HG02884 (cell line): ENCODE measurements around the gene PLCB4.

ENCODE experiments used
- ATAC-seq: cut with Tn5 transposase; IDR thresholded peaks from one replicate; pipeline ENCODE4 v1.9.1; 2021; ENCODE audit warnings: mild to moderate bottlenecking, moderate library complexity; ENCODE audit not compliant: unreplicated experiment

Gene PLCB4

DNA sequence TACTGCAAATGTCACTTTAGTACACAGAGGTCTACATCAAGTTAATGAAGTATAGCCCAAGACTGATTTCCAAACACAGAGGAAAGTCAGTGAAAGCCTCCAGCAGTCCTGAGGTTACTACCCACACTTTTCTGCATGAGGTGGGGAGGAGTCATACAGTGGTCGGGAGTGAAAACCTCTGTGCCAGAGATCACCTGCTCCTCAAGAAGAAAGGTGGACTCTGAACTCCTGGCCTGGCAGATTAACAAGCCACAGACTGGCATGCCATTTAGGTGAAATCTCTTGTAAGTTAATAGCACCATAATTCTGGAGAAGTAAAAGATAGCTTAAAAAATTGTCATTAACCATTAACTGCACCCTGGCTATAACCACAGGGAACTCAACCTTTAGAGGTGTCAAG lies 320.5 kb downstream of the PLCB4 start:
- ATAC-seq, result no peak

DNA sequence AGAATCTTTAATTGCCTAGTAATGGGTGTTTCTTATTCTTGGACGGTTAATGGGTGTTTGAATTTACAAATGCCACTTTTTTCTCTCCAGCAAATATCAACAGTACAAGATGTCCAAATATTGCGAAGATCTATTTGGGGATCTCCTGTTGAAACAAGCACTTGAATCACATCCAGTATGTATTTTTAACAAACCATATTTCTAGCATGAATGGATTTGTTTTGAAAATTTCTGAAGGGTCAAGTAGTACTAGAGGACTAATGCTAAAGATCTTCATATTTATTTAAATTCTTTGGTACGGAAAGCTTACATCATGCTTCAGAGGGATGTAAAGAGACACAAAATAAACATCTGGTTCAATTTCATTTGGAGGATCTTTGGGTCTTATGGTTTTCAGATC lies 321.6 kb downstream of the PLCB4 start:
- no peak for ATAC-seq

DNA sequence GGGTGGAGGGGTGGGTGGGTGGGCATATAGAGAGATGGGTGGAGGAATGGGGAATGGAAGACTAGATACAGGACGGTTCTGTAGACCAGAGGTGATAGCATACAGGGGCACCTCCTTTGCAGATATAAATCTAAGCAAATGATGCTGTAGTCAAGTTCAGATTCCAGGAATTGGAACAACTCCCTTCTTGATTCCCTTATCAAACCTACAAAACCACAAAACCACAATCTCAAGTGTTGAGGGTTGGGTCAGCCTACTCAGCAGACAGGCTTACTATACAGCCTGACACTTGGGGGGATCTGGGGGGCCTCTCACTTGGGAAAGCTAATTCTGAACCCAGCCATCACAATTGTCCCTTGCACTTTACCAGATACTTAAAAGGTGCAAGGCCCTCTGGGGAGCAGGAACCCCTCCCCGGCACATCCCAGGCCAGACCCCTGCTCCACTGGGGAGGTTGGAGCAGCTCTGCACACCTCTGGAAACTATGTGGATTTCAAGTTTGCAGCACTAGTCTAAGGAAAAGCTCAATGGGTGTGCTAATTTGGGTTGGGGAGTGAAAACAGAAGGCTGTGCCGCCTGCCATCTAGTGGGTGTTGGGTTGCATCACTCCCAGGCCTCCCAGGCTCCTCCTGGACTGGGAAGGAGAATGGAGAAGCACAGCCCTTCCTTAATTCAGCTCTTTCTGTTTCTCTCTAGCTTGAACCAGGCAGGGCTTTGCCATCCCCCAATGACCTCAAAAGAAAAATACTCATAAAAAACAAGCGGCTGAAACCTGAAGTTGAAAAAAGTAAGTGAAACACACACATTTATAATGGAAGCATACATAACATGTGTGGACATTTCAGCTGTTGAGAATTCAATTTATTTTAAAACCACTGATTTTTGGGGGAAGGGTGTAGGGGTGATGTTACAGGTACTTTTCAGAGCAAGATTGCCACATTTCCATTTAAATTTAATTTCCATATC lies 324.3 kb downstream of the PLCB4 start:
- no peak for ATAC-seq

DNA sequence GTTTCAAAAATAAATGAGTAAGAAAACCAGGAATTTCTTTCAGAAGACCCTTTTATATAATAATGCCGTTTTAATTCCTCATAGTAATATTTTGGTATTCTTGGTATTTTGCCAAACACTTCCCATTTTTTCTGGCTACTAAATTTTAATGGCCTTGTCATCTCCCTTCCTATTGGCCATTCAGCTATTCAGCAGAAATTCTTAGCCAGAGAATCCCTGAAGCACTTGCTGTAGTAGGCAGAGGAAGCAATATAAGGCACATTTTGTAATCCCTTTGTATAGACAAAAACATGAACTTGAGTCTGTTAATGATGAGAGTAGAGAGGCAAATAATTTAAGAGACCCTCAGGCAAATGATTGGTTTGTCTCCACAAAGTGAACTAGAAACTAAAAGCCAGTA lies 327.1 kb downstream of the PLCB4 start:
- no peak for ATAC-seq

DNA sequence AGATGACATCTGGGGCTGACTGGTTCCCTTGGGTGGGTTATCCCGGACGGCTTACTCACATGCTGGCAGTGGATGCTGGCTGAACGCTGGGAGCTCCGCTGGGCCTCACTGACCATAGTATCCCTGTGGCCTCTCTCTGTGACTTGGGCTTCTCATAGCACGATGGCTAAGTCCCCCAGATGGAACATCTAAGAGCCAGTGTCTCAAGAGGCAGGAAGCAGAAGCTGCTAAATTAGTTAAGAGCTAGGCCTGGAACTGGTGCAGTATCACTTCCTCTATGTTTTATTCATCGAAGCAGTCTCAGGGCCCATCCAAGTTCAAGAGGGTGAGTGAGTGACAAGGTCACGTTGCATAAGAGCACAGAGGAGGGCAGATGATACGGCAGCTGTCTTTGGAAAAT lies 329.0 kb downstream of the PLCB4 start:
- peak; percentile 88 for ATAC-seq

DNA sequence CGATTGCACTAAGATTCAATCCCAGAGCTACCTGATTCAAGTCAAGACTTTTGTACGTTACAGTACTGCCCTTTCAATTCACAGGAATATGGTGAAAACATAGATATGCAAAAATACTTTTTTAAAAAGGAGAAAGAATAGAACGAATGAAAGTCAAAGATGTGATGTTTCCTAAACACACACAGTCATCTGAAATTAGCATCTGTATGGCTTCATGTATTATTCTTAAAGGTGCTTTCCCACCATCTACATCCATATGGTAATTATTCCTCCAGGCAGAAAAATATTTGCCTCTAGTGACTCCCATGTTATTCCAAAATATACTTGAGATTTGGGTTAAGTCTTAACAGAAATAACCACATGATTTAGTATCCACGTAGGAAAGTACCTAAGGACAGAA lies 330.0 kb downstream of the PLCB4 start:
- ATAC-seq, result no peak

DNA sequence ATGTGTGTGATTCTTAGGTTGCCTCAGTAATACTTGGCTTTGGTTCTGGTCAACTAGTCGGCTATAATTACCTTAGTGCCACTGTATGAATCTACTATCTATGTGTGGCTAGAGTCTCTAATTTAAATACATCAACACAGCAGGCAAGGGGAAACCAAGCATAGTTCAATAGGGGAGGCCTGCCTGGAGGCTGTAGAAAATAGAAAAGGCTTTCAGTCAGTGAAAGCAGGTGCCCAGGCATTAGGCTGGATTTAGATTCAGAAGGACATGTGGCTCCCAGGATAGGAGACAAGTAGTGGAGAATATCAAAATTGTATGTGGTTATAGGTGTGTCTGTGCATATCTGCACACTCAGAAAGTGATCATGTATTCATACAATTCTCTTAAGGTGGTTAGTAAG lies 330.4 kb downstream of the PLCB4 start:
- no peak for ATAC-seq

DNA sequence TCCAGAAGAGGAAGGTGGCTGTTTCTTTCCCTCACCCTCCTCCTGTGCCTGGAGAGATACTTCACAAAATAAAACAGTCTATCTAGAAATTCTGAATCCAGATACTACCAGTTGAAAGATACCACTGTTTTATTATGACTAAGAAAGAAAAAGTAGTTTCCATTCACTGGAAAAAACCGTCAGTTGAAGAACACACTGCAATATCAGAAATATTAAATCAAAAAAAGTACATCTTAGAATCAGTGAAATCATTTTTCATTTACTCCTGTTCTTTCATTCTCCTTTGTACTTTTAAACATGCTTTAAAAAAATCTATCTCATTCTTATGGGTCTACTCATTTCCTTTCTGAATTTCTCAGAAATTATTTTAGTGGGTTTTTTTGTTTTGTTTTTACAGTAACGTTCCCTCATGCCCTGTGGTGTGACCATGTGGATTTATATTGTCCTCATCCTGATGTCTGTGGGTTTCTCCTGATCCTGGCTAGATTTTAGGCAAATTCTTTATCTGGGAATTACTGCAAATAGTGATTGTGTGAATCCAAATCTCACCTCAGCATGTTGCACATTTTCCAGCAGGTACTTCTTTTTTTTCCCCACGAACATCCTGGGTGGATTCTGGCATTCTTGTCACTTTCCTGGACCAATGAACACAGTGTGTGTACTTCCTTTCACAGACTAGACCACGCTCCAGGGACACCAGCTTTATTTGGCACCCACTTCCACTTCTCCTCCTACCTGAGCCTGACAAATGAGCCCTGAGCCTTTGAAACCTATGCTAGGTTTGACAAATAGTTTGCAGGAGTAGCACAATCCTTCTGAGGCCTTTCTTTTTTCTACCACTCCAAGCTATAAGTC lies 331.5 kb downstream of the PLCB4 start:
- ATAC-seq, result no peak

DNA sequence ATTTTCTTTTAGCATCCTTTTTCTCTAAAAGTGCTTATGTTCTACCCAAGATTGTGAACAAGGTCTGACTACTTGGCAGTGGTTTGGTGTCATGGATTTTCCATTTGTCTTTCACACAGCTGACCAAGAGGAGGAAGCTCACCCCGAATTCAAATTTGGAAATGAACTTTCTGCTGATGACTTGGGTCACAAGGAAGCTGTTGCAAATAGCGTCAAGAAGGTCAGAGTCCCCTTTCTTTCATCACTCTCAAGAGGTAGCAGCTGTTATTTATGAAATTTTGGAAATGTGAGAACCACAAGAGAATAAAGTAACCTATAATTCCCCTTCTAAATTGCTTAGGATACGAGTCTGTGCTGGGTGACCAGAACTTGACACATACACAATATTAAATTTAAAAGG lies 332.5 kb downstream of the PLCB4 start:
- no peak for ATAC-seq

DNA sequence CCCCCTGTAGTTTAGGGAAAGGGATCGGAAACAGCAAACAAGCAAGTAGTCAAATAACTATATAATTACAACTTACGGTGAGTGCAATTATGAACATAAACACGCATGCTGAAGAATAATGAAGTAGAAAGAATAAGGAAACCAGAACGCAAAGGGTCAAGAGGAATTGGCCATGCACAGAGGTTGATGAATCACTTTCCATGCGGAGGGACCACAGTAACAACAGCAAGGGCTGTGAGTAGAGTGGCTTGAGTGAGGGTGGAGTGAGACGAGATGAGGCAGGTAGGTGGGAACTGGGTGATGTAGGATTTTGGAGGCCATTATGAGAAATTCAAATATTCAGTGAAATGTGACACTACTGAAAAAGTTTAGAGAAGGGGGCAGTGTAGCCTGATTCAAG lies 333.3 kb downstream of the PLCB4 start:
- no peak for ATAC-seq

DNA sequence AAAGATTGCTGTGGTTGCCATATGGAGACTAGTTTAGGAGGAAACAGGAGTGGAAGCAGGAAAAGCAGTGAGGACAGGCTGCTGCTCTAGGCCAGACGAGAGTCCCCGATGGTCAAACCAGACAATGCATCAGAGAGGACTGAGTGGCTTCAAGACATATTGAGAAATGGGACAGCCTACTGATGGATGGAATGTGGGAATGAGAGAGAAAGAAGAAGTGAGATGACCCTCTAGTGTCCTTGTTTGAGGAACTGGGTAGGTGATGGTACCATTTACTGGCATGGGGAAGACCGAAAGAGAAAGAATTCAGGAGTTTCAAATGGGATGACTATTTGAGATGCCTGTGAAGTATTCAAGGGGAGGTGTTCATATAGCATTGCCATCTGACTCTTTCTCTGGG lies 333.7 kb downstream of the PLCB4 start:
- ATAC-seq, result no peak

DNA sequence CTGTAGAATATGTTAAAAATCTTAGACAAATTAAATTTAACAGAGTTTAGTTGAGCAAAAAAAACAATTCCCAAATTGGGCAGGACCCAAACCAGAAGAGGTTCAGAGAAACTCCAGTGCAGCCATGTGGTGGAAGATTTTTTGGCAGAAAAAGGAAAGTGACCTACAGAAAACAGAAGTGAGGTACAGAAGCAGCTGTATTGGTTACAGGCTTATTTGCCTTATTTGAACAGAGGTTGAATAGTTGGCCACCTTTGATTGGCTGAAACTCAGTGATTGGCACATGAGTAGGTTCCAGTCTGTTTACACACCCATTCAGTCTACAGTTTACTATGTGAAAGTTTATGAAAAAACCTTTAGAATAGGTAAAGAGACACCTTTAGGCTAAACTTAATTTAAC lies 334.6 kb downstream of the PLCB4 start:
- ATAC-seq, result no peak

DNA sequence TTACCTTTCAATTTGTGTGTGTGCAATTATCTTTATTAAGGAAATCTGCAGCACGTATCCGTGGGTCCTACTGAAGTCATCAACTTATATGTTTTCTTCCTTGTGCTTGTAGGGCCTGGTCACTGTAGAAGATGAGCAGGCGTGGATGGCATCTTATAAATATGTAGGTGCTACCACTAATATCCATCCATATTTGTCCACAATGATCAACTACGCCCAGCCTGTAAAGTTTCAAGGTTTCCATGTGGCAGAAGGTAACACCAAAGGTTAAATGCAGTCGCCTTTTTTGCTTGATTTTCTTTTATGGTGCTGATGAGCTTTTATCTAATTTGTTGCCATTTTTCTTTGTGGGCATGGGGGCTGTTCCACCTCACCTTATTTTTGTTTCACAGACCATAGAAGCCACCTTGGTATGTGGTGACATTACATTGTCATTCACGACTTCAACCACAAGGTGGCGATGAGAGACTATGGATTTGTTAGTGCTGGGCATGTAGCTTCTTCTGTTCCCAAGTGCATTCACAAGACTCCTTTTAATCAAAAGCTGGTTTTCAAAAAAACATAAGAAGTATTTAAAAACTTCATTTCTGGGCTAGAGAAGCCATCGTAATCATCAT lies 339.0 kb downstream of the PLCB4 start:
- ATAC-seq, result peak; percentile 64

DNA sequence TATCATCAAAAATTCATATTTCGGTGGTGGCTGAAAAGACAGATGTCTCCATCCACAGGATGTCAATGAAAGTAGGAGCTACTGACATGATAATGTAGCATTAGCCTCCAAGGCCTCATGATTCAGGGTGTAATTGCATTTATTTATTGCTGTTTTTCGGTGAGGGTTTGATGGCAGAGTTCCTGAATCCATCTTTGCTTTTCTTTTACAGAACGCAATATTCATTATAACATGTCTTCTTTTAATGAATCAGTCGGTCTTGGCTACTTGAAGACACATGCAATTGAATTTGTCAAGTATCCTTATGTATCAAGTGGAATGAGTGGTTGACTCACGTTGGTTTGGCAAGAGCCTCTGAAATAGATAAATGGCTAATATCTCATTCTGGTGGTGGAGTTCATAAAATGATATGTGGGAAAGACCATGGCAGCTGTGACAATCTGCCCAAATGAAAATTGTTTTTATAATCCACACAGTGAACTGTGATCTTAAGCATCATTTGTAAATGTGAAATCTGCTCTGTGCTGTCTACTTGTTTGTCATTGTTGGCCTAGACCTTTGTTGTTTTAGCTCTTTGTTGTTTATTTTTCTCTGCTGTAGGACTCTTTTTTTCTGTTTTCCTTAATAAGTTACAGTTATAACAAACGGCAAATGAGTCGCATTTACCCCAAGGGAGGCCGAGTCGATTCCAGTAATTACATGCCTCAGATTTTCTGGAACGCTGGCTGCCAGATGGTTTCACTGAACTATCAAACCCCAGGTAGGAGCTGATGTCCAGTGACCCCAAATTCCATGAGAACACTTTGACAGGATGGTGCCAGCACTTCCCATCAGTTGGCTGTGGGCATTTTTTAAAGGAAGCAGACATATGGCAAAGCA lies 339.8 kb downstream of the PLCB4 start:
- no peak for ATAC-seq

DNA sequence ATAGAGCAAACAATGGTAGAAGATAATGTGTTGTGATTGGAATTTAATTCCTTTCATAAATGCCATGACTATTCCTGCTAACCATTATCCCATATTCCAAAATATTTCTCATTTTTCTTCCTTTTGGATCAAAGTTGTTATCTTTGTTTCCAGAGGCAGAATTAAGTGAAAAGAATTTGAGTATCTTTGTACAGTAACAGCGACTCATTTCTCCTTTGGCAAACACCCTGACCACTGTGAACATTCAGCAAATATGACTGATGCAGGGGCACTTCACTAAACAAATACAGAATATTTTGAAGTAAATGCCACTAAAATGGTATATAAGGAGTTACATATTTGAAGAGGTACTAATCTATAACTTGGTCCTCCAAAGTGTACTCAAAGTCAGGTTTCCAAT lies 340.5 kb downstream of the PLCB4 start:
- ATAC-seq, result no peak

DNA sequence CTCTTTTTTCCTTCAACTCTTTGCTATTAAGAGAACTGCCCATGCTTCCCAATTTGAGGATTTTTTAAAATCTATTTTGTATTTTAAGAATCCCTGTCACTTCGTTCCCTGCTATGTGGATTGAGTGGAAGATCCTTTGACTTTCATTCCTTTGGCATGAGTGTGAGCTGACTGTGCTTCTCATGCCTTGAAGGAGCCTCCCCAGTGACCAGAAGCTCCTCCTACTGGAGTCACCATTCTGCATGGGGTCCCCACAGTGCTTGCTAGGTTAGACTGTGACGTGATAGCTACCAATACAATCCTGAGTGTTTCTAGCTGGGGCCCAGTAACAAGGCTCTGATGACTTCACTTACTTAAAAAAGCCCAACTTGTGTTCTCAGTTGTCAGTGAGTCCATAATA lies 341.1 kb downstream of the PLCB4 start:
- no peak for ATAC-seq

DNA sequence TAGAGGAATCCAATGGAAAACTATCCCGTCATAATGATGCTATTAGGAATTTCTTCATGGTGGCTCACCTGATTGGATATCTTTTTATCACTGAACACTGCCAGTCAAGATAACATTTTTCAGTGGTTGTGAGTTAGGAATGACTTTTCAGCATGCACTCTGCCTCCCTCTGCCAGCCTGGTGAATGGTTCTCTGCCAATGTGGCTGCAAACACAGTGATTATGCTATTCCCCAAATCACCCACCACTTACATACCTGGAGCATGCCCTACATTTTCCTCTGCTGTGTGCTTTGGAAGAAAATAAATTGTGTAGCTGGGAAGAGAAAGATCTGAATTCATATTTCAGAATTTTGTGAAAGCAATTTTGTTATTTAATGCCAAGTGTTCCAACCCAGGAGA lies 342.9 kb downstream of the PLCB4 start:
- ATAC-seq, result no peak

DNA sequence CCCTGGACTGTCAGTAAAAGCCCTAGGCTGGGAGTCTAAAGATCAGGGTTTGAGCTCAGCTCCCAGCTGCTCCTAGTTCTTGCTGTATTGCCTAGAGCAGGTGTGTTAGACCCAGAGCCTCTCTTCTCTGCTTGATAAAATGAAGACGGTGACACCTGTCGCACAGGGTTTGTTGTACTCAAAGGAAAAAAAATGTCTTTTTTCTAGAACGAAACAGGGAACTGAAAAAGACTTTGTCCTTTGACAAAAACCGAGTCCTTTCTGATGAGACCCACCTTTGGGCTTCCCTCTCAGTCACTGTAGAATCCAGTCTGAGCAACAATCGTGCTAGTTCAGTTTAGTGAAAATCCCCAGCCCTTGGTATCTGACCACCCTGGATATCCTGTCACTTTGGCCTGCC lies 343.4 kb downstream of the PLCB4 start:
- peak; percentile 65 for ATAC-seq

DNA sequence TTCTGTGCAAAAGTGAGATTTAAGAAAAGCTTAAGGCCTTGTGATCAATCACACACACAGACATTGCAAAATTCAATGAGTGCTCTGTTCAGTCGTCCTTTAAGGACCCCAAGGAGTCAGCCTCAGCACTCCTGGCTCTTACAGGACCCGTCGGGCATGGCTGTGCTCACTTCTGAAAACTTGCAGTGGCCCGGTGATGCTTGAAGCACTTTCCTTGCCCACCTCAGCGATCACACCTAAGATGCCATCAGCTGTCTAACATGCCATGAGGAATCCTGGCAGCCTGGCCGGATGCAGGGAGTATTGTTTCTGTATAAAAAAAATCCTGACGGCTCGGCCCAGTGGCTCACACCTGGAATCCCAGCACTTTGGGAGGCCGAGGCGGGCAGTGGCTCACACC lies 344.1 kb downstream of the PLCB4 start:
- no peak for ATAC-seq

DNA sequence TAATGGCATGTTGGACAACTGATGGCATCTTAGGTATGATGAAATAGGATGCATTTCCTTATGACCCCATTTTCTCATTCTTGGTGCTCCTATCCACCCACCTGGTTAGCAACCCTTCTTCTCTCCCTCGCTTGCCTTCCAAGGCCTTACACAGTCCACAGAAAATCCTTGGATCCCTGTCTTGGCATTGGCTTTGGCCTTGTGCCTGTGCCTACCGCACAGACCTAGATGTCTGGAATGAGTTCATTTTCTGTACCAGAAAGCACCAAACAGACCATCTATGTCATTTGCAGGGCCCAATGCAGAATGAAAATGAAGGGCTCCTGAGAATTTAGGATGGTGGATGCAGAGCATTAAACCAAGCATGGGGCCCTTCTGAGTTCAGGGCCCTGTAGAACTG lies 346.5 kb downstream of the PLCB4 start:
- ATAC-seq, result no peak

DNA sequence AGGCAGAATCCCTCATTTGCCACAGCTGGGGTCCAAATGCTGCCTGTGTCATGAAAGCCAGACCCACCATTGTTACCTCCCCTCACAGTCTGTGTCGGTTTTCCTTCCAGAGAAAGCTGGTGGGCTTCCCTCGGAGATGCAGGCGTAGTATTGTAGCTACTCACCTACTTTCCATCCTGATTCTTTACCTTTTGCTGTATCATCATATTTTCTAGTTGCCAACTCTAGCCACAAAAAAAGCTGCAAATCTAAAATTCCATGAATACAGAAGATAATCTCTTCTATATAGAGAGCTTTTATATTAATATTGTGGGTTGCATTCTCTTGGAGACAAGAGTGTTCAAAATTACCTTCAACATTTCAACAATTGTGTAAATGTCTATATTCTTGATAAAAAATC lies 347.5 kb downstream of the PLCB4 start:
- ATAC-seq, result no peak
